HL-60 (cell line): ENCODE data around the gene PABPC1L.

Experiments used
- POLR2AphosphoS5 ChIP-seq: IDR thresholded peaks from 2 replicates; pipeline ENCODE4 v1.6.1; 2012; ENCODE audit warnings: low read depth
- TF ChIP-seq, protein P1 (sequence below): IDR thresholded peaks from one replicate; pipeline ENCODE4 v1.5.1; 2011; ENCODE audit warnings: low read length, control low read depth, inconsistent platforms; ENCODE audit not compliant: insufficient read depth
- TF ChIP-seq, protein P2 (sequence below): IDR thresholded peaks from 2 replicates; pipeline ENCODE4 v1.6.1; 2012; ENCODE audit warnings: low read depth; ENCODE audit not compliant: insufficient replicate concordance

DNA sequence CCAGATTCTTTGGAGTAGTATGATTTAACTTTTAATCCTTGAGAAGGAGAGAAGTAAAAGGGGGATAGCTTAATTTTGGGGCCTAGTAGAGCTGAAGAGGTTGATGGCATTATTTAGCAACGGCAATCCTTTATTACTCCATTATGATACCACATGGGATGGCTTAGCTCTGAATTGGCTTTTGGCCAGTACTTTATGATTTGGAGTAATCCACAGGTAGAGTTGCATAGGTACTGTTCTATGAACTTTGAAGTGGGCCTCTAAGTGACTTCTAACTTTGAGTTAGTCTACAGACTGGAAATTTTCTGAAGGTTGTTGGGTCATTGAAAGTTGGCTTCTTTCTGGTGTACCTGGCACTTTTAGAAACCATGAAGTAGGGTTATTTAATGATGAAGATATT, 12.7 kb upstream of the PABPC1L start:
- TF ChIP-seq, protein P1, sequence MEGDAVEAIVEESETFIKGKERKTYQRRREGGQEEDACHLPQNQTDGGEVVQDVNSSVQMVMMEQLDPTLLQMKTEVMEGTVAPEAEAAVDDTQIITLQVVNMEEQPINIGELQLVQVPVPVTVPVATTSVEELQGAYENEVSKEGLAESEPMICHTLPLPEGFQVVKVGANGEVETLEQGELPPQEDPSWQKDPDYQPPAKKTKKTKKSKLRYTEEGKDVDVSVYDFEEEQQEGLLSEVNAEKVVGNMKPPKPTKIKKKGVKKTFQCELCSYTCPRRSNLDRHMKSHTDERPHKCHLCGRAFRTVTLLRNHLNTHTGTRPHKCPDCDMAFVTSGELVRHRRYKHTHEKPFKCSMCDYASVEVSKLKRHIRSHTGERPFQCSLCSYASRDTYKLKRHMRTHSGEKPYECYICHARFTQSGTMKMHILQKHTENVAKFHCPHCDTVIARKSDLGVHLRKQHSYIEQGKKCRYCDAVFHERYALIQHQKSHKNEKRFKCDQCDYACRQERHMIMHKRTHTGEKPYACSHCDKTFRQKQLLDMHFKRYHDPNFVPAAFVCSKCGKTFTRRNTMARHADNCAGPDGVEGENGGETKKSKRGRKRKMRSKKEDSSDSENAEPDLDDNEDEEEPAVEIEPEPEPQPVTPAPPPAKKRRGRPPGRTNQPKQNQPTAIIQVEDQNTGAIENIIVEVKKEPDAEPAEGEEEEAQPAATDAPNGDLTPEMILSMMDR = no peak
- TF ChIP-seq, protein P2, sequence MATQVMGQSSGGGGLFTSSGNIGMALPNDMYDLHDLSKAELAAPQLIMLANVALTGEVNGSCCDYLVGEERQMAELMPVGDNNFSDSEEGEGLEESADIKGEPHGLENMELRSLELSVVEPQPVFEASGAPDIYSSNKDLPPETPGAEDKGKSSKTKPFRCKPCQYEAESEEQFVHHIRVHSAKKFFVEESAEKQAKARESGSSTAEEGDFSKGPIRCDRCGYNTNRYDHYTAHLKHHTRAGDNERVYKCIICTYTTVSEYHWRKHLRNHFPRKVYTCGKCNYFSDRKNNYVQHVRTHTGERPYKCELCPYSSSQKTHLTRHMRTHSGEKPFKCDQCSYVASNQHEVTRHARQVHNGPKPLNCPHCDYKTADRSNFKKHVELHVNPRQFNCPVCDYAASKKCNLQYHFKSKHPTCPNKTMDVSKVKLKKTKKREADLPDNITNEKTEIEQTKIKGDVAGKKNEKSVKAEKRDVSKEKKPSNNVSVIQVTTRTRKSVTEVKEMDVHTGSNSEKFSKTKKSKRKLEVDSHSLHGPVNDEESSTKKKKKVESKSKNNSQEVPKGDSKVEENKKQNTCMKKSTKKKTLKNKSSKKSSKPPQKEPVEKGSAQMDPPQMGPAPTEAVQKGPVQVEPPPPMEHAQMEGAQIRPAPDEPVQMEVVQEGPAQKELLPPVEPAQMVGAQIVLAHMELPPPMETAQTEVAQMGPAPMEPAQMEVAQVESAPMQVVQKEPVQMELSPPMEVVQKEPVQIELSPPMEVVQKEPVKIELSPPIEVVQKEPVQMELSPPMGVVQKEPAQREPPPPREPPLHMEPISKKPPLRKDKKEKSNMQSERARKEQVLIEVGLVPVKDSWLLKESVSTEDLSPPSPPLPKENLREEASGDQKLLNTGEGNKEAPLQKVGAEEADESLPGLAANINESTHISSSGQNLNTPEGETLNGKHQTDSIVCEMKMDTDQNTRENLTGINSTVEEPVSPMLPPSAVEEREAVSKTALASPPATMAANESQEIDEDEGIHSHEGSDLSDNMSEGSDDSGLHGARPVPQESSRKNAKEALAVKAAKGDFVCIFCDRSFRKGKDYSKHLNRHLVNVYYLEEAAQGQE = no peak
- TF ChIP-seq POLR2AphosphoS5 = no peak
